Sciatic nerve (tissue), 2 donors: Measurements from ENCODE around the gene NEFH. TPM values are rescaled to one million over a fixed set of nuclear protein-coding genes. Genes with fewer than 3 reads are reported as not detected.

ENCODE experiments used
- ATAC-seq: fragments of 200-7000 bp; cut with Tn5 transposase; one replicate; pipeline ENCODE4 v1.9.1; 2020; ENCODE audit warnings: mild to moderate bottlenecking, moderate library complexity
- DNase-seq: peaks from one replicate; pipeline ENCODE4 v3.0.0-alpha.2; 2020; ENCODE audit warnings: low spot score
- intact Hi-C: fragments of 100-400 bp; cut with DNase I; formaldehyde crosslinking; loops from one replicate; pipeline ENCODE4 v1.14.2; 2022
- total RNA-seq: library from RNA; stranded (reverse); fragmentation: NEBNext Ultra II Directional; extraction: Animal tissue kit (Norgen Biotek cat#: 25700); gene quantifications from one replicate; pipeline ENCODE4 v1.2.1, GENCODE V29; 2021
- donor health status: DM: no; HTN: no; CAD: no.
- donor health status: DM: no; HTN: no; CAD: no.

NEFH gene
- total RNA-seq, 1 donor from 2014 or later: 1.4 TPM

GRCh38 chr22:29458551-29458950, 21.5 kb upstream of the NEFH start:
- DNase-seq (no peak), ATAC-seq (peak; percentile 73)
- intact Hi-C loops: no loop called here

GRCh38 chr22:29459773-29460172, 20.2 kb upstream of the NEFH start:
- no peak for DNase-seq
- intact Hi-C loops: no loop called here
- no peak for ATAC-seq

DNA sequence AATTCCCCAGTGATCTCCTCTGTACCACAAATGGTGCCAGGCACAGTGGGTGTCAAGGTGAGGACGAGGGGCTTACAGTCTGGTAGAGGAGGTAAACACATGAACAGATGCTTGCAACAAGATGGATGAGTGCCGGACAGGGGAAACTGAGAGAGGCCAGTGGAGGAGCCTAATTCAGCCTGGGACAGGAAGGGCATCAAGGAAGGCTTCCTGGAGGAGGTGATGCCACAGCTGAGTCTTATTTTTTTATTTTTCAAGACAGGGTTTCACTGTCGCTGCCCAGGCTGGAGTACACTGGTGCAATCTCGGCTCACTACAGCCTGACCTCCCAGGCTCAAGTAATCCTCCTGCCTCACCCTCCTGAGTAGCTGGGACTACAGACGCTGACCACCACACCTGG, 18.8 kb upstream of the NEFH start:
- intact Hi-C loops: no loop called here
- DNase-seq: no peak
- no peak for ATAC-seq

GRCh38 chr22:29463629-29464028, 16.4 kb upstream of the NEFH start:
- intact Hi-C loops: no loop called here
- ATAC-seq (no peak), DNase-seq (no peak)

GRCh38 chr22:29464581-29464980, 15.4 kb upstream of the NEFH start:
- intact Hi-C loops: no loop called here
- DNase-seq (no peak), ATAC-seq (no peak)

DNA sequence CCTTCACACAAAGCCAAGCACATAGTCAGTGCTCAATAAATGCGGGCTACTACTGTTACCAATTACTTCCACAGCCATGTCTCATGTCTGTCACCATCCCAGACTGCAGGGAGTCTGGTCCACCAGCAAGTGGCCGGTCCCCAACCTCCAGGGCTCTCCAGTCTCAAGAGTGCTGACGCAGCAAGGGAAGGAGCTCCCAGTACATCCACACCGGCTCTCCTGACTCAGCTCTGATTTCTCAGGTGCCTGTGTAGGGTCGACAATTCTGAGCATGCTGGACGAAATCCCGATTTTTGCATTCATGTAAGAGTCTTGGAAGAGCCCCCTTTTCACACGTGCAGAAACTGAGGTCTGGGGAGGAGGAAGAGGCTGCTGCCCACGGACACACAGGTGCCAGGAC, 10.3 kb upstream of the NEFH start:
- ATAC-seq: no peak
- intact Hi-C loops: no loop called here
- DNase-seq: no peak

- ATAC-seq (peak; percentile 48), DNase-seq (no peak)
- intact Hi-C loops: no loop called here
Observed at GRCh38 chr22:29470159-29470855, 9.7 kb upstream of the NEFH start.

DNA sequence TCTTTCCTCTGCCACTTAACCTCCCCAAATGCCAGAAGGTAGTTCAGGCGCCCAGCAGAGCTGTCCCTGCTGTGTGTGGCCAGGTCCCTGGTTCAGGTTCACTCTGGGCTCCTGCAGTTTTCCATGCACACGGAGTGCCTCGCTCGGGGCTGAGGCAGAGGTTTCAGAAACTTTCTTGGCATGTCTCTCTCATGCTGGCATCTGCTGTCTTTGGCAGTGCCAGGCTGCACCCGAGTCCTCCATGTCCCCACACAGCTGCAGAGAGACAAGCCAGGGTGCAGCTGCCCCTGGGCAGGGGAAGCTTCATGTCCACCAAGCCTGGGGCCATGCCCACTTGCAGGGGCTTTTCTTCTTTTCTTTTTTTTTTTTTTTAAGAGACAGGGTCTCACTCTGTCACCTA, 7.0 kb upstream of the NEFH start:
- intact Hi-C loops: no loop called here
- ATAC-seq: no peak

GRCh38 chr22:29475550-29475949, 4.5 kb upstream of the NEFH start:
- no peak for DNase-seq
- ATAC-seq: no peak
- intact Hi-C loops: no loop called here

More for the DNA sequence above, 7.0 kb upstream of the NEFH start:
- no peak for DNase-seq

DNA sequence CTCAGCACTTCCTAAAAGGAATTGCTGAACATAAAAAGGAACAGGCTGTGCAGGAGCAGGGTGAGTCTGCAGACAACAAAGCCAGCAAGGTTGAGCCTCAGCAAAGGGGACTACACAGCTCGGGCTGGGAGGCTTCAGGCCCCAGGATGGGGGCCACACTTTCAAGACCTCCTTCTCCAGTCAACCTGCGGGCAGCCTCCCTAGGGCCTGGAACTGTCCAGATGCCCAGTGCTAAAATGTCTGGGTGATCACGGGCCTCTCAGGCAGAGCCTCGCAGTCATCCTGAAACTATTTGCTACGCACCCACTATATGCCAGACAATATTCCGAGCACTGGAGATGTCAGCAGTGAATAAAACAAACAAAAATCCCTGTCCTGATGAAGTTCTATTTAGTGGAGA, 3.9 kb upstream of the NEFH start:
- DNase-seq: no peak
- intact Hi-C loops: no loop called here
- ATAC-seq: no peak

- intact Hi-C loops: no loop called here
Observed at GRCh38 chr22:29477723-29478318, 2.2 kb upstream of the NEFH start.

DNA sequence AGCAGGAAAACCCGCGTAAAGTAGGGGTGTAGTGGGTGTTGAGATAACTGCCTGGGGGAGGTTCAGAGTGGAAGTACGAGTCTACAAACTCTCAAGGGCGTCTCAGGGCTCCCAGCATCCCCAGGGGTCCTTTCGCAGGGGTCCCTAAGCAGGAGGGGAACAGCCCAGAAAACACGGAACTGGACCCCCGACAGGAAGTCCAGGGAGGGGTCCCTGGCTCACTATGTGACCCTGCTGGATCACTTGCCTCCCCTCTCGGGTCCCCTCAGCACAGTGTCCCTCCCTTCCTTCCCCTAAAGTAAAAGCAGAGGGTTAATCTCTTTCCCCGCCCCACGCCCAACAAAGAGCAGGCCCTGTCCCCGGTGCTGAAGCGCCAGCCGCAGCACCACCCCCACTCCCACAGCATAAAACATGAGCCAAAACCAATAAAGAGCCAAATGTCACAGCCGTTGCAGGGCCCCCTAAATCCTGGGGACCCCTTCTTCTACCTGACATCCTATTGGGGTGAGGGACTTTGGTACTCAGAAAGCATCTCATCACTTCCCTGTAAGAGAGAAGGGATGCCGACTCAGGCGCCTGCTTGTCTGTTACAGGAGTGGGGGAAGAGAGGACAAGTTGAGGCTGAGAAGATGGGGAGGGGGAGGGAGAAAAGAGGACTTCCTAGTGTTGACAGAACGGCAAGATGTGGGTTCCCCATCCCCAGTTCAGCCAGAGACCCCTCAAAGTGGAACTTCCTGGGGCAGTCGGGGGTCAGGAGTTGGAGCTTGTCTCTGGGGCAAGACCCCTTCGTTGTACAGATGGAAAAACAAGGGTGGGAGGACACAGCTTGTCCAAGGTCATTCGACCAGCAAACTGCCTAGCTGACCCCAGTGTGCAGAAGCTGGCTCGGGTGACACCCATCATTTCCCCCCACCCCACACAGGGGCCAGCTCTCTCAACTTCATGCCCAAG, 1.4 kb upstream of the NEFH start:
- peak; percentile 41 for ATAC-seq

More at GRCh38 chr22:29477723-29478318, 2.2 kb upstream of the NEFH start:
- DNase-seq (no peak), ATAC-seq (no peak)

GRCh38 chr22:29480262-29480511, 169 bp downstream of the NEFH start:
- no peak for ATAC-seq
- intact Hi-C loops: no loop called here
- DNase-seq: no peak

More for the DNA sequence above, 1.4 kb upstream of the NEFH start:
- DNase-seq: no peak
- intact Hi-C loops: no loop called here

- DNase-seq: no peak
- intact Hi-C loops: no loop called here
- ATAC-seq: peak; percentile 70
Observed at GRCh38 chr22:29480512-29481264, 670 bp downstream of the NEFH start.

GRCh38 chr22:29481265-29482000, 1.4 kb downstream of the NEFH start:
- ATAC-seq: no peak
- intact Hi-C loops: no loop called here
- no peak for DNase-seq

GRCh38 chr22:29482253-29482652, 2.2 kb downstream of the NEFH start:
- no peak for ATAC-seq
- intact Hi-C loops: no loop called here

GRCh38 chr22:29482726-29483125, 2.7 kb downstream of the NEFH start:
- intact Hi-C loops: no loop called here
- DNase-seq (no peak), ATAC-seq (no peak)

More at GRCh38 chr22:29482253-29482652, 2.2 kb downstream of the NEFH start:
- DNase-seq: no peak

GRCh38 chr22:29483254-29483653, 3.2 kb downstream of the NEFH start:
- DNase-seq: no peak
- no peak for ATAC-seq
- intact Hi-C loops: no loop called here

GRCh38 chr22:29484642-29485041, 4.6 kb downstream of the NEFH start:
- DNase-seq: no peak
- no peak for ATAC-seq
- intact Hi-C loops: no loop called here
